Neural cell (in vitro differentiated cells): Measurements from ENCODE around the gene ZSCAN2. TPM values are rescaled to one million over a fixed set of nuclear protein-coding genes. Genes with fewer than 3 reads are reported as not detected.

Experiments used
- H2AFZ ChIP-seq: fragments of 200-600, 300-800 bp; sonication (generic), shearing (Covaris generic); 2 replicates; pipeline ENCODE4 v1.6.0; 2014; ENCODE audit warnings: low read depth, mild to moderate bottlenecking, antibody characterized with exemption, low read length, moderate library complexity
- H3F3A ChIP-seq: fragments of 200-600 bp; shearing (Covaris generic); 2 replicates; pipeline ENCODE4 v1.6.1; 2016; ENCODE audit warnings: mild to moderate bottlenecking, moderate library complexity, mixed read lengths, antibody characterized with exemption, low read length; ENCODE audit not compliant: insufficient read depth, poor library complexity, severe bottlenecking
- H3K27ac ChIP-seq: fragments of 200-600, 300-800 bp; sonication (generic), shearing (Covaris generic); 2 replicates; pipeline ENCODE4 v1.5.1; 2014; ENCODE audit warnings: mild to moderate bottlenecking, low read length, moderate library complexity
- H3K27me3 ChIP-seq: fragments of 300-800, 200-600 bp; sonication (generic), shearing (Covaris generic); 2 replicates; pipeline ENCODE4 v1.6.0; 2014; ENCODE audit warnings: mild to moderate bottlenecking, low read depth, low read length, moderate library complexity; ENCODE audit not compliant: insufficient read depth
- H3K36me3 ChIP-seq: fragments of 300-800, 200-600 bp; sonication (generic), shearing (Covaris generic); 2 replicates; pipeline ENCODE4 v1.5.1; 2014; ENCODE audit warnings: mild to moderate bottlenecking, antibody characterized with exemption, low read length, moderate library complexity; ENCODE audit not compliant: insufficient read depth
- H3K4me2 ChIP-seq: fragments of 300-800, 200-600 bp; sonication (generic), shearing (Covaris generic); 2 replicates; pipeline ENCODE4 v1.6.0; 2014; ENCODE audit warnings: mild to moderate bottlenecking, low read length
- H3K4me3 ChIP-seq: fragments of 300-800, 200-600 bp; sonication (generic), shearing (Covaris generic); 2 replicates; pipeline ENCODE4 v1.5.1; 2014; ENCODE audit warnings: mild to moderate bottlenecking, low read length, moderate library complexity
- H3K79me2 ChIP-seq: fragments of 200-600 bp; shearing (Covaris generic); replicated peaks from 2 replicates; pipeline ENCODE4 v1.6.0; 2014; ENCODE audit warnings: mild to moderate bottlenecking, low read length, moderate library complexity; ENCODE audit not compliant: insufficient read depth
- H3K9ac ChIP-seq: fragments of 300-800, 200-600 bp; sonication (generic), shearing (Covaris generic); 2 replicates; pipeline ENCODE4 v1.6.1; 2016; ENCODE audit warnings: mild to moderate bottlenecking, low read length, mixed read lengths
- H3K9me2 ChIP-seq: fragments of 200-600 bp; shearing (Covaris generic); 2 replicates; pipeline ENCODE4 v1.6.1; 2016; ENCODE audit warnings: mild to moderate bottlenecking, low read length, mixed read lengths; ENCODE audit not compliant: insufficient read depth
- H3K9me3 ChIP-seq: fragments of 200-600, 300-800 bp; sonication (generic), shearing (Covaris generic); 2 replicates; pipeline ENCODE4 v1.6.1; 2016; ENCODE audit warnings: mild to moderate bottlenecking, mixed run types, low read length, moderate library complexity, mixed read lengths
- H4K20me1 ChIP-seq: fragments of 200-600 bp; shearing (Covaris generic); 2 replicates; pipeline ENCODE4 v1.6.1; 2016; ENCODE audit warnings: mild to moderate bottlenecking, mixed run types; ENCODE audit not compliant: insufficient read depth
- CTCF ChIP-seq: fragments of 450-650 bp; IDR thresholded peaks from 2 replicates; pipeline ENCODE4 v1.5.1; 2014; ENCODE audit warnings: antibody characterized with exemption, mild to moderate bottlenecking, moderate library complexity; ENCODE audit not compliant: poor library complexity, severe bottlenecking
- EP300 ChIP-seq: fragments of 450-650 bp; conservative IDR thresholded peaks from 2 replicates; pipeline ENCODE4 v1.6.1; 2014; ENCODE audit warnings: antibody characterized with exemption, mild to moderate bottlenecking, moderate library complexity; ENCODE audit not compliant: poor library complexity, severe bottlenecking
- EZH2 ChIP-seq: fragments of 200-600, 300-800 bp; shearing (Covaris generic), sonication (generic); IDR thresholded peaks from 2 replicates; pipeline ENCODE4 v1.6.1; 2014; ENCODE audit warnings: antibody characterized with exemption, low read length, borderline replicate concordance, mild to moderate bottlenecking; ENCODE audit not compliant: insufficient read depth, poor library complexity, severe bottlenecking
- MXI1 ChIP-seq: fragments of 450-650 bp; conservative IDR thresholded peaks from 2 replicates; pipeline ENCODE4 v1.6.1; 2014; ENCODE audit warnings: antibody characterized with exemption, mild to moderate bottlenecking; ENCODE audit not compliant: poor library complexity, severe bottlenecking
- POLR2AphosphoS5 ChIP-seq: IDR thresholded peaks from 2 replicates; pipeline ENCODE4 v1.6.1; 2012
- RAD21 ChIP-seq: fragments of 450-650 bp; conservative IDR thresholded peaks from 2 replicates; pipeline ENCODE4 v1.6.1; 2014; ENCODE audit warnings: antibody characterized with exemption, mild to moderate bottlenecking, moderate library complexity
- REST ChIP-seq: IDR thresholded peaks from 2 replicates; pipeline ENCODE4 v1.6.1; 2012; ENCODE audit warnings: borderline replicate concordance
- SMC3 ChIP-seq: fragments of 450-650 bp; conservative IDR thresholded peaks from 2 replicates; pipeline ENCODE4 v1.6.1; 2014; ENCODE audit warnings: antibody characterized with exemption, mild to moderate bottlenecking, moderate library complexity; ENCODE audit not compliant: poor library complexity
- TAF1 ChIP-seq: IDR thresholded peaks from 2 replicates; pipeline ENCODE4 v1.6.1; 2012; ENCODE audit warnings: low read depth
- polyA plus RNA-seq: library from polyadenylated mRNA; depleted of rRNA; stranded (reverse); fragments of >200 nt; gene quantifications from 2 replicates; pipeline ENCODE4 v1.2.3, GENCODE V29; 2014

The ZSCAN2 gene
- polyA plus RNA-seq, 1 donor from 2014 or later = 55.6 TPM

GRCh38 chr15:84661001-84661400 is 60.2 kb downstream of the ZSCAN2 start:
- Histone ChIP-seq H3K27me3 (no peaks in the 10 kb centered on the region), H3K9me2 (no peaks in the 10 kb centered on the region), H3K4me3 (no peak overlapping the region), H3K4me2 (no peak overlapping the region), H3K27ac (no peak overlapping the region), H3K9ac (no peak overlapping the region), H2AFZ (no peak overlapping the region), H3F3A (no peaks in the 10 kb centered on the region), H3K36me3 (no peaks in the 10 kb centered on the region), H3K79me2 (no peaks in the 10 kb centered on the region), H4K20me1 (no peaks in the 10 kb centered on the region), H3K9me3 (no peaks in the 10 kb centered on the region)
- TF ChIP-seq EP300 (no peak), REST (no peak), CTCF (no peak), MXI1 (no peak), EZH2 (no peak), TAF1 (no peak), POLR2AphosphoS5 (no peak), RAD21 (no peak), SMC3 (no peak)

GRCh38 chr15:84666373-84666772 is 65.6 kb downstream of the ZSCAN2 start:
- no peaks in the 10 kb centered on the region for H3K27me3 ChIP-seq
- no peaks in the 10 kb centered on the region for H3K79me2 ChIP-seq
- H3K27ac ChIP-seq = no peak overlapping the region
- no peaks in the 10 kb centered on the region for H3F3A ChIP-seq
- H3K36me3 ChIP-seq = peaks cover 13% of the 10 kb centered on the region
- H3K4me2 ChIP-seq = no peak overlapping the region
- H3K4me3 ChIP-seq = no peak overlapping the region
- H3K9me3 ChIP-seq = no peaks in the 10 kb centered on the region
- no peak for TF ChIP-seq SMC3
- TF ChIP-seq REST = no peak
- TF ChIP-seq MXI1 = no peak
- no peak for TF ChIP-seq EP300
- TF ChIP-seq POLR2AphosphoS5 = no peak
- no peak for TF ChIP-seq RAD21
- TF ChIP-seq TAF1 = no peak
- no peak for TF ChIP-seq EZH2
- no peak for TF ChIP-seq CTCF
- H4K20me1 ChIP-seq = no peaks in the 10 kb centered on the region
- no peak overlapping the region for H2AFZ ChIP-seq
- no peaks in the 10 kb centered on the region for H3K9me2 ChIP-seq
- H3K9ac ChIP-seq = no peak overlapping the region
